HFF-Myc (cell line): ENCODE results near the gene DDR2.

Experiments used
- DNase-seq: peaks from one replicate; pipeline ENCODE4 v3.0.0-alpha.2; 2011; ENCODE audit warnings: low read depth; ENCODE audit errors: extremely low read depth
- H3K4me3 ChIP-seq: replicated peaks from 2 replicates; pipeline ENCODE4 v1.5.1; 2011; ENCODE audit warnings: low read depth, mild to moderate bottlenecking, control low read depth, low read length
- CTCF ChIP-seq: IDR thresholded peaks from 2 replicates; pipeline ENCODE4 v1.5.1; 2012; ENCODE audit warnings: mild to moderate bottlenecking, low read depth, low read length, control low read depth; ENCODE audit errors: missing control alignments

The DDR2 gene

DNA sequence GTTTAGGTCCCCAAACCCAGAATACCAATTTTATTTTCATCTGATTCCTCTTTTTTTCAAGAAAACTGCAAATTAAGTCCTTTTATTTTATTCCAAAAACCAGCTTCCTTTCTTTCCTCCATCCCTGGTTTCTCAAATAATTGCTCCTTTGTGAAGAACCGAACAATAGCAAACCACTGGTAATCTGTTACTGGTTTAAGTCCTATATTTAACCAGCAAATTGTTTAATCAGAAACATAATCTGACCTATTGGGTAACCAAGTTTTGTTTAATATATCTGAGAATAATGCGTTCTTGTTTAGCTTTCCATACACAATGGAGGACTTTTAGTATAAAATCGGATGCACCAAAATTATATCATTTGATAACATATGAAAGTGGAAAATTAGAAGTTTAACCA is 13.2 kb upstream of the DDR2 start:
- no peak for DNase-seq
- no peak for TF ChIP-seq CTCF
- H3K4me3 ChIP-seq, result no peak overlapping the region

- no peak for DNase-seq
- no peak overlapping the region for H3K4me3 ChIP-seq
- TF ChIP-seq CTCF, result no peak
Measured at GRCh38 chr1:162621256-162621655, 11.0 kb upstream of the DDR2 start.

DNA sequence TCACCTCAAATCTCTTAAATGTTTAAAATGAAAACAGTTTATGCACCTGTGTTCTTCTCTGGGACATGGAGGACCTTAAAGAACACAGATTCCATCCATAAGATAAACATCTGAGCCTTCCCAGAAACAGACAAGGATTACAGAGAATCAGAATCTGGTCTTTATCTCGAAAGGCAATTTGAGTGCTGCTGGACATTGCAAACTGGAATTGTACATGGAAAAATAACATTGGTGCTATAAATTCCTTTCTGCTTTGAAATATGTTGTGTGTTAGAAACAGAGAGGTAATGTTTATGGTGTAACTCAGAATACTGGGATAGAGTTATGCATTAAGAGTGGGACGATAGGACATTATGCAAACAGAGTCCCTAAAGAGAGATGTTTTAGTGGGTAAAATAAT is 6.6 kb upstream of the DDR2 start:
- no peak for DNase-seq
- H3K4me3 ChIP-seq, result no peak overlapping the region

GRCh38 chr1:162626094-162626493 is 6.2 kb upstream of the DDR2 start:
- no peak for TF ChIP-seq CTCF
- no peak for DNase-seq
- H3K4me3 ChIP-seq, result no peak overlapping the region

More for the DNA sequence above, 6.6 kb upstream of the DDR2 start:
- no peak for TF ChIP-seq CTCF

- no peak overlapping the region for H3K4me3 ChIP-seq
- DNase-seq, result no peak
- no peak for TF ChIP-seq CTCF
Measured at GRCh38 chr1:162626761-162627160, 5.5 kb upstream of the DDR2 start.

- H3K4me3 ChIP-seq, result no peak overlapping the region
- DNase-seq, result no peak
- TF ChIP-seq CTCF, result peak; percentile 64
Measured at GRCh38 chr1:162627662-162628296, 4.5 kb upstream of the DDR2 start.

DNA sequence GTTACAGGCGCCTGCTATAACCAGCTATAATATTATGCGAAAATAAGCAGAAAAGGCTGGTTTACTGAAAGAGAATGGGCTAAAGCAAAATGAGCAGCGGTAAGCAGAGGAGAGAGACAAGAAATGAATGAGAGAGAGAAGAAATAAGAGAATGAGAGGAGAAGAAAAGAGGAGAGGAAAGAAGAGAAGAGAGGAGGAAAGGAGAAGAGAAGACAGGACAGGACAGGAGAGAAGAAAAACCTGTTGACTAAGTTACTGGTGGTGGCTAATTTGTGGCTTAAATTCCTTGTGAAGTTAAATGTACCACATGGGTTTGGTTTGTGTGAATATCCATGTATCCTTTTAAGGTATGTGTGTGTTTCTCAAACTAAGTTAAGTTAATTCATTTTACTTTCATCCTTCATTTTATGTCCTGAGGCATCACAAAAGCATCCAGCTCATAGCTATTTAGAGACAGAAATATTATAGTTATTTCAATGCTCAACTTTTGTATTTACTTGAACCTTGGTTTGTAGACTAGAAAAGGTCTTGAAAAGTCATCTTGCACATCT is 3.1 kb upstream of the DDR2 start:
- DNase-seq, result no peak
- TF ChIP-seq CTCF, result no peak
- H3K4me3 ChIP-seq, result no peak overlapping the region
